HEK293T (cell line): Measurements from ENCODE around the gene PDE1A.

ENCODE experiments used
- BHLHE40 ChIP-seq: fragments of 450-650 bp; IDR thresholded peaks from 2 replicates; pipeline ENCODE4 v1.6.1; 2016; ENCODE audit warnings: mild to moderate bottlenecking, moderate library complexity, borderline replicate concordance
- CTBP1 ChIP-seq: fragments of 450-650 bp; IDR thresholded peaks from 2 replicates; pipeline ENCODE4 v1.6.1; 2016; ENCODE audit warnings: borderline replicate concordance
- ELF4 ChIP-seq: fragments of 450-650 bp; IDR thresholded peaks from 2 replicates; pipeline ENCODE4 v1.6.1; 2017; ENCODE audit warnings: antibody characterized with exemption
- FOXA1 ChIP-seq: fragments of 450-650 bp; IDR thresholded peaks from 2 replicates; pipeline ENCODE4 v1.6.1; 2016; ENCODE audit warnings: mild to moderate bottlenecking
- FOXK2 ChIP-seq: fragments of 450-650 bp; IDR thresholded peaks from 2 replicates; pipeline ENCODE4 v1.6.1; 2016; ENCODE audit warnings: mild to moderate bottlenecking
- FOXM1 ChIP-seq: fragments of 450-650 bp; IDR thresholded peaks from 2 replicates; pipeline ENCODE4 v1.6.1; 2017; ENCODE audit warnings: mild to moderate bottlenecking, borderline replicate concordance
- HDGF ChIP-seq: fragments of 450-650 bp; IDR thresholded peaks from 2 replicates; pipeline ENCODE4 v1.6.1; 2017; ENCODE audit warnings: antibody characterized with exemption, borderline replicate concordance
- L3MBTL2 ChIP-seq: fragments of 450-650 bp; conservative IDR thresholded peaks from 2 replicates; pipeline ENCODE4 v1.6.1; 2016; ENCODE audit warnings: mild to moderate bottlenecking
- LEF1 ChIP-seq: fragments of 450-650 bp; IDR thresholded peaks from 2 replicates; pipeline ENCODE4 v1.6.1; 2017; ENCODE audit warnings: mild to moderate bottlenecking, borderline replicate concordance
- NFRKB ChIP-seq: fragments of 450-650 bp; IDR thresholded peaks from 2 replicates; pipeline ENCODE4 v1.6.1; 2016; ENCODE audit warnings: mild to moderate bottlenecking, moderate library complexity
- SP1 ChIP-seq: fragments of 450-650 bp; IDR thresholded peaks from 2 replicates; pipeline ENCODE4 v1.6.1; 2017
- SUZ12 ChIP-seq: fragments of 450-650 bp; IDR thresholded peaks from 2 replicates; pipeline ENCODE4 v1.6.1; 2016; ENCODE audit warnings: mild to moderate bottlenecking
- TARDBP ChIP-seq: fragments of 450-650 bp; IDR thresholded peaks from 2 replicates; pipeline ENCODE4 v1.6.1; 2016
- ZNF384 ChIP-seq: fragments of 450-650 bp; IDR thresholded peaks from 2 replicates; pipeline ENCODE4 v1.6.1; 2016

- no peak for TF ChIP-seq FOXM1
- TF ChIP-seq HDGF = no peak
- TF ChIP-seq TARDBP = no peak
- TF ChIP-seq CTBP1 = no peak
- no peak for TF ChIP-seq SP1
- TF ChIP-seq ELF4 = no peak
- TF ChIP-seq FOXA1 = no peak
- no peak for TF ChIP-seq BHLHE40
- no peak; the same call in 1 of the 2 replicates for TF ChIP-seq L3MBTL2
- TF ChIP-seq ZNF384 = no peak
- TF ChIP-seq LEF1 = no peak
- TF ChIP-seq FOXK2 = no peak
- TF ChIP-seq NFRKB = no peak
- TF ChIP-seq SUZ12 = no peak
Observed at GRCh38 chr2:182426918-182427240, at the start of gene PDE1A.
